HG02852 (cell line): ENCODE data around the gene DHPS.
"Not testable (repeated sequence)": the region's sequence is repeated elsewhere in the genome, so short reads cannot be mapped to it uniquely, and the experiment has no call there.

Experiments
- ATAC-seq: cut with Tn5 transposase; IDR thresholded peaks from one replicate; pipeline ENCODE4 v1.9.1; 2021; ENCODE audit warnings: mild to moderate bottlenecking, moderate library complexity; ENCODE audit not compliant: unreplicated experiment

Gene DHPS

DNA sequence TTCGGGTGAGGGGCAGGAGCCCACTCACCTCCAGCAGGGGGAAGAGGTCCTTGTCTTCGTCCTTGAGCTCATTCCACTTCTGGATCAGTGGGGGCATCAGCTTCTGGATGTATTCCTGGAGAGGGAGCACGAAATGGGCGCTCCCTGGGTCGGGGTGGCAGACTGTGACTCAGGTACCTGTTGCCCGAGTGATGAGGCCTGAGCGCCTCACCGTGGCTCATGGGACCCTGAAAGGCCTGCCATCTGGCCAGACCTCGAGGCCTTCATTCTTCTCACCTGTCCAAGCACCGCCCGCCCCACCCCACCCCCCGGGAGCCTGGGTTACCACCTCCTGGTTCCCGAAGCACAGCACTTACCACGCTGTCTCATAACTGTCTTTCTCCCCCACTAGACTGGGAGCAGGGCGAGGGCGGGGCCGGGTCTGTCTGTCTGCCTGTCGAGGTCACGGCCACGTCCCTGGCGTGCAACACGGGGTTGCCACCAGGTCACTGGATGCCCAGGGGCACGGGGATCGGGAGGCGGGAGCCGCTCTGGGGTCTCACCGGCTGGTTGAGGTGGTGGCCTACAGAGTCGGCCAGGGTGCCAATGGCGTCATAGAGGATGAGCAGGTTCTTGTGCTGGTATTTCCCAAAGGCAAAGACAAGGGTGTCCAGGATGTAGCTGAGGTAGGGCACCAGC, 24.1 kb upstream of the DHPS start:
- ATAC-seq = no peak

DNA sequence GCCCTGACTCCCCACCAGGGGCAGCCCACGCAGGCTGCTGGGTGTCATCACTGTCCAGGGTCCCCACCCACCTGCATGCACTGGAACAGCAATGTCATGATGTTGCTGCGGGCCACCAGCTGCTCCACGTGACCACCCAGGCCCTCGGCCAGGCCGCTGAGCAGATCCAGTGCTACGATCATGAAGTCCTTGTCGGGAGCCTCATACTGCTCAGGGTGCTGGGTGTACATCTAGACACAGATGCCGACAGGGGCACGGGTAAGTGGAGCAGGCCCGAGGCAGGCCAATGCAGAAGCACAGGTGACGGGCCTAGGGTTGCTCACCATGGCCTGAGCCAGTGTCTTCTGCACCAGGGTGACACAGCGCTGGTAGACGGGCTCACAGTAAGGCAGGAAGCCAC, 23.5 kb upstream of the DHPS start:
- ATAC-seq = no peak

DNA sequence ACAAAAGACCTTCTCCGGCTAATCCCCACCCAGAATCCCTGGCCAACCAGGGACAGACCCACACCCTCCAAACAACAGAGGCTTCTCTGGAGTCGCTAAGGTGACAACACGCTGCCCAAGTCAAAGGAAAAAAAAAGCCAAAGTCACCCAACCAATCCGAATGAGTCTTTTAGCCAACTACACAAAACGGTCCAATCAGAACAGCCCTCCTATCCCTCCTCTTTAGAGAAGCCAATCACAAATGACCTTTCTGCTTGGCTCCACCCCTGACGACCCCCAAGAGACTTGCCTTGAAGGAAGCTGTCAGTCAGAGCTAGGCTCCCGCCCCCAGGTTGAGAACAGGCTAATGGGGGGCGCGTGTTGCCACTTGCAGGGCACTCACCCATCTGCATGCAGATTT, 21.4 kb upstream of the DHPS start:
- ATAC-seq = no peak

DNA sequence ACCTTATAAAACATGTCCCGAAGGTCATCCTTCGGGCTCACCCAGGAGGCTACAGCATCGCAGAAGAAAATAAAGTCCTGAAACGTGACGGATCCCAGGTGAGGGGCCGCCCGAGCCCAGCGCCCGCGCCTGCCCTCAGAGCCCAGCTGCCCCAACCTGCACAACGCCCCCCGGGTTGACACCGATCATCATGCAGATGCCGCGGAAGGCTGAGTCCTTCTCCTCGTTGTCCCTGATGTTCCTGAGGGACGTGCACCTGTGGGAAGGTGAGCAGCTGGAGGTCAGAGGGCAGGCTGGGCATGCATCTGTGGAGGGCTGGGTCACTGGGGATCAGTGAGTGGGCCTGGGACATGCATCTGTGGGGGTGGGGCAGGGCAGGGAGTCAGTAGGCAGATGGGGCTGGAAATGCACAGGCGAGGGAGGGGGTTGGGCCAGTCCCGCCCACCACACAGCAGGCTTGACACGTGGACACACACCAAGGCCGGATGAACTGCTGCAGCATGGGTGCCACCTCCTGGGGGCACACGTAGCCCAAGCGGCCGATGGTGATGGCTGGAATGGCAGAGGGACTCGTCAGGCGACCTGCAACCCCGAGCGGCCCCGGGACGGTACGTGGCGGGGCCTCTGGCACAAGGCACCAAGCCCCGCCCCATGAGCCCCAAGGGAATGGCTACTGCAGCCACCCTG, 20.1 kb upstream of the DHPS start:
- ATAC-seq = no peak

DNA sequence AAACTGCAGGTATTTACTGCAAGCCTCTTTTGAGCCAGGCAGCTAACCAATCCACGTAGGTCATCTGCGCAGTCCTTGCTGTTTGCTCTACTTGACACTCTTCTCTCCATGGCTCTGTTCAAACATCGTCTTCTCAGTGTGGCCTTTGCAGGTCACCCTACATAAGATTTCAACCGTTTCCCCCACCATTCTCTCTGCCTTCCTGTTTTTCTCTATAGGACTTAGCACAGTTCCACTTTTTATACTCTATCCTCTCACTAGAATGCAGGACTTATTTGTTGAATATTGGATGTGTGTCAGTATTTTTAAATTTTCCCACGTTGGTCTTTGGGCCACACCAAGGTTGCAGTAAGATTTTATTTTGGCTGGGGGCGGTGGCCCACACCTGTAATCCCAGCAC, 16.5 kb upstream of the DHPS start:
- no peak for ATAC-seq

DNA sequence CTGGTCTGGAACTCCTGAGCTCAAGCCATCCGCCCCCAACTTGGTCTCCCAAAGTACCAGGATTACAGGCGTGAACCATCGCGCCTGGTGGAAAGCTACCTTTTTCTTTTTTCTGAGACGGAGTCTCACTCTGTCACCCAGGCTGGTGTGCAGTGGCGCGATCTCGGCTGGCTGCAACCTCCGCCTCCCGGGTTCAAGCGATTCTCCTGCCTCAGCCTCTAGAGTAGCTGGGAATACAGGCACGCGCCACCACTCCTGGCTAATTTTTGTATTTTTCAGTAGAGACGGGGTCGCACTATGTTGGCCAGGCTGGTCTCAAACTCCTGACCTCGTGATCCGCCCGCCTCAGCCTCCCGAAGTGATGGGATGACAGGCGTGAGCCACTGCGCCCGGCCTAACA, 15.7 kb upstream of the DHPS start:
- not testable (repeated sequence) for ATAC-seq

DNA sequence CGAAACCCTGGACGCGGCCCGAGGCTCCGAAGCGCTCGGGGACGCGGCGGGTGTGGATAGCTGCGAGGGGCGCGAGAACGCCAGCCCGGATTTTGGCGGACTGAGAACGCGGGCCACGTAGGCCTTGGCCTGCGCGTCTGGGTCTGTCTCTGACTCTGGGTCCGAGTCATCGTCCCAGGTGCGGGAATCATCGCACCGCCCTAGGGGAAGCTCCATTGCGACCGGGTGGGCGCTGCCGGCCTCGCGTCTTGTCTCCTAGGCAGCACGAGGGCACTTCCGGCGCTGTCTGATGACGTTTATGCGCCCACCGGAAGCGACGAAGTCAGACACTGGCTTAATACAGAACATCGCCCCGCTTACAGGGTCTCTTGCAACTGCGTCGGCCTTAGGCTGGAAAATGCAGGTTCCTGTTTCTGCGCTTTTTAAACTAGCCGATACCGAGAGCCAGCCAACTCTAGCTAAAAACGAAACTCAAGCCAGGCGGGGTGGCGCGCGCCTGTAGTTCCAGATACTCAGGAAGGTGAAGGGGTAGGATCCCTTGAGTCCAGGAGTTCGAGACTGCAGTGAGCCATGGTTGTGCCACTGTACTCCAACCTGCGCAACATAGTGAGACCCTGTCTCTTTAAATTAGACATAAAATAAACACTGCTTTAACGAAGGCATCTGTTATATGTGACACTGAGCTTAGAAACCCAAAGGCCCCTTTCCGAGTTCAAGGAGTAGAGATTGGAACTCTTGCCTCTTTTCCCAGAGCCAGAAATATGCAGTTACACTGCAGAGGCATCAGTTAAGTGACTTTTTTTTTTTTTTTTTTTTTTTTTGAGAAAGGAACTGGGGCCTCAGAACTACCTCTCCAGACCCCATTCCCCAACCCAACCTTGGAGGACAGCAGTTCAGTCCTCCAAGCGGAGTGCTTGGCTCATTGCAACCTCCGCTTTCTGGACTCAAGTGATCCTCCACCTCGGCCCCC, 15.0 kb upstream of the DHPS start, which contains the start of gene FBXW9:
Gene FBXW9 (minus strand): TSS at position 266 of the 970 bp plus-strand sequence. CDS start 50 bp downstream, at position 216.
- peak; percentile 71 for ATAC-seq

DNA sequence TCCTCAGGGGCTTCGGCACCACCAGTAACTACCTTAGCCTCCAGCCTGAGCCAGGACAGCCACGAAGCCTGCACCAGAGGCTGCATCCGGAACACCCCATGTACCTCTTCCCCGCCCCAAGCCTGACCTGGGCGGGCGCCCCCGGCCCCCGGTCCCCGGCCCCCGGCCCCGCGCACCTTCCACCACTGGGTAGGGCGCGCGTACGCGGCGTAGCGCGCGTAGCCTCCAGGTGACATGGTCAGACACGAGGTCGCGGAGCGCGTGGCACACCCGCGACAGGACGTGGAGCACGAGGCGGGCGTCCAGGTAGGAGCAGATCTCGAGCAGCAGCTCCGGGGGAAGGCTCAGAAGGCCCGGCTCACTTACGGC, 14.3 kb upstream of the DHPS start:
- ATAC-seq = peak; percentile 34

DNA sequence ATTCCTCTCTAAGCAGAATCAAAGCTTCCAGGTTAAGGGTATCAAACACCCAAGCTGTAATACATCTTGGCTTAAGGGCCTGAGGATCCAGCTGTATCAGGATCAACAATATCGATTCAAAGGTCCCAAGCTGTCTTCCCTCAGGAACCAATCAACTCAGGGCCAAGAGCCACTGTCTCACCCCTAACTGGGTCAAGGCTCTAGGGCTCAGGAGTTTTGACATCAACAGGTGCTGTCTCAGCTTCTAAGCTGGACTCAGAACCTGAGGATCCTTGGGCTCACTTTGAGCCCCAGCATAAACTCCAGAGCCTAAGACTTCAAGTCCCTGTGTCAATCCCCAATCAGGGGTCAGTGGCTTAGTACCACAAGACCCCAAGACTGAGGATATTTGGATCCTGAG, 13.8 kb upstream of the DHPS start:
- ATAC-seq = no peak

DNA sequence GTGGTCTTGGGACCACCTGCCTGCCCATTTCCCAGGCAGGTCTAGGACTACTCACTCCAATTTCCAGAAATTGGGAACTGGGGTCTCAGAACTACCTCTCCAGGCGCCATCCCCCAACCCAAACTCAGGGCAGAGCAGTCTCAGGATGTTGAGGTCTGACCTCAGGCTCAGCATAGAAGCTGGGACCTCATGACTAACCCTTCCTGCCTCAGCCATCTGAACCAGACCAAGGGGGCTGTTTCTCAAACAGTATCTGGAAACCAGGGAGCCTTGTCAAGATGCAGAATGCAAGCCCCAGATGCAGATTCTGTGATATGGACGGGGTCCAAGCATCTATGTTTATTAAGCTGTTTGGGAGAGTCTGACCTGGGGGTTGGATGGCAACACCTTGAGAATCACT, 13.4 kb upstream of the DHPS start:
- ATAC-seq = no peak

DNA sequence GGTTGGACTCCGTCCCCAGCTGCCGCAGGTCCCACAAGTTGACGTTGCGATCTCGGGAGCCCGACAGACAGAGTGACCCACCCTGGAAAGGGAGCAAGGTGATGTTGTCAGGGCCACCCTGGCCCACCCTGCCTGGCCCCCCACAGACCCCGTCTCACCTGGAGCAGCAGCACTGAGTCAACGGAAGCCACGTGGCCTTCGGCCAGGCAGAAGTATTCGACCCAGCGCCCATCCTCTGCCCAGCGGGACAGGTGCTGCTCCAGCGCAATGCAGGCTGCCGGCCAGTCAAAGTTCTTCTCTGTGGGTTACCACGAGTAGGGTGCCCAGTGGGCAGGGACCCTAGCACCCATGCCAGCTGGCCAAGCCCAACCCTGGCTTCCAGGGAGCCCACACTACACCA, 13.0 kb upstream of the DHPS start:
- no peak for ATAC-seq

DNA sequence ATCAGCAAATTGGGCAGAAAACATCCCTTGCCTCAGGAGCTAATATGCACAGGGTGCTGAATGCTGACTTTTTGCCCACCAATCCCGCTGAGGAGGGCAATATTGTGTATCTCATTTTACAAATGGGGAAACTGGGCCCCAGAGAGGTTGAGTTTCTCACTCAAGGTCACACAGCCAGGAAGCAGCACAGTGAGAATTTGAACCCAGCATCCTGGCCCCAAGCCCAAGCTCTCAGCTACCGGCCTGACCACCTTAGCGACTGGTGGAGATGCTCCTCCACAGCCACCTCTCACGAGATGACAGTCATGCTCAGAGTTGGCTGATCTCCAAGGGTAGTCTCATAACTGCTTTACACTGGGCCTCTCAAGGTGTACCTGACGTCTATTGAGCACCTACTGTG, 11.3 kb upstream of the DHPS start:
- no peak for ATAC-seq

DNA sequence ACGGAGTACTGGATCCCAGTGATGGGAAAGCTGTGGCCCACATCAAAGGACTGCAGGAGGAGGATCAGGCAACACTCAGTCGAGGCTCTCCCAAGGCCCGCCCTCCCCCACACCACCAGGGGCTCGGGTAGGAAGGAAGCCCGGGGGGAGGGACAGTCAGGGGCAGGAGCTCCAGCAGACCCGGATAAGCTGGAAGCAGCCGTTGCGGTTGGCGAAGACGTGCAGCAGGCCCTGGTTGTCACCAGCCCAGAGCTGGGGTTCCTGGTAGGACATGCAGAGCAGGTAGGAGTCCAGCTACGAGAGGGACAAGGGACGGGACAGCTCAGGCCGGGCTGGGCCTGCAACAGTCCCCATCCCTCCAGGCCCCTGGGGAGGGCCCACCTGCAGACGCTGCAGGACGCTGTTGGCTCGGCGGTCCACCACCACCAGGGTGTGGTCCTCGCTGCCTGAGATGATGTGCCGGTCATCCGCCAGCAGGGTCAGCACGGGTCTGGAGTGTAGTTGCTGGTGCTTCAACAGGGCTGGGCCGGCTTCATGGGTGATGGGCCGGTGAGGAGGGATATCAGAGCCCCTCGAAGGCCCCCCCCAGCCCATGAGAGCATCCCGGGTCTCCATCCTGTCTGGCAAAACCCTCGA, 8.0 kb upstream of the DHPS start:
- no peak for ATAC-seq

DNA sequence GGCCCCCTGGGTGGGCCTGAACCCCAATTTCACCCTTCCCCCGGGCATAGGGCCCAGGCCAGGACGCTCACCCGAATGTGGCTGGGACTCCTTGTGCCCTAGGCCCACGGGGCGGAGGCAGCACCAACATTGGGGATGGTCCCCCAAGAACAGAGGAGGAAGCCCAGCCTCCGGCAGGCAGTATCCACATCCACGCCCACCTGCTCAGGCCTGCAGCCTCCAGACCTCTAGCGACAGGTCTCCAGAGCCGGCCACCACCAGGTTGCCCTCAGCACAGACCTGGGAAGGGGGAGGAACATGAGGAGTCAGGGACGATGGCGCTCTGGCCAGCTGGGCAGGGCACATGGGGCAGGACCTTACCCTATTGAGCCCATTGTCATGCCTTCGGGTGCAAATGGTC, 7.3 kb upstream of the DHPS start:
- ATAC-seq = no peak

DNA sequence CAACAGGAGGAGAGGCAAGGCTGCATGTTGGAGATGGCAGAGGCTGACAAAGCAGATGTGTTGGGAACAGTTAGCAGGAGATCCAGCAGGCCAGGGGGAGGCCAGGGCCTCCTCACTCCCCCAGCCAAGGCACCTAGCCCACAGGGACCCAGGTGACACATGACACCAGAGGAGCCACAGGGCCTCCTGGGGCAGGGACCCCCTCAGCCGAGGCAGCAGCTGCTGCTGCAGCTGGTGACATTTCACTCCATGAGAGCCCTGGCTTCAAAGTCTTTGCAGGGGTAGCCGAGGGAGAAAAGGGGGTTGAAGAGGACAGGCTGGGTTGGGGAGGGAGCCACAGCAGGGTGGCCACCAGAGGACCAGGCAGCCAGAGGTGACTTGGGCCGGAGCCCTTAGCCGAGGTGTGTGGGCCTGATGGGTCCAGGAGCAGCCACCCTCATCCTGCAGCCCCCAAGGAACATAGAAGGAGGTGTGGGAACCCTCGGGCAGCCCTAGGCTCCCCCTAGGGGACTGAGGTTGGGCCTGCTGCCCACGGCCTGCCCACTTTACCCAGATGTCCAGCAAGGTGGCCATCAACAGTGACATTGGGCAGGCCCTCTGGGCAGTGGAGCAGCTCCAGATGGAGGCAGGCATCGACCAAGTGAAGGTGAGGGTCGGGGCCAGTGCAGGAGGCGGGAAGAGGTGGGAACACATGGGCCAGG, 6.0 kb upstream of the DHPS start, which contains the start of gene GNG14:
Gene GNG14 (plus strand): TSS at position 503 of the 701 bp plus-strand sequence. CDS start 51 bp downstream, at position 554.
- no peak for ATAC-seq

DNA sequence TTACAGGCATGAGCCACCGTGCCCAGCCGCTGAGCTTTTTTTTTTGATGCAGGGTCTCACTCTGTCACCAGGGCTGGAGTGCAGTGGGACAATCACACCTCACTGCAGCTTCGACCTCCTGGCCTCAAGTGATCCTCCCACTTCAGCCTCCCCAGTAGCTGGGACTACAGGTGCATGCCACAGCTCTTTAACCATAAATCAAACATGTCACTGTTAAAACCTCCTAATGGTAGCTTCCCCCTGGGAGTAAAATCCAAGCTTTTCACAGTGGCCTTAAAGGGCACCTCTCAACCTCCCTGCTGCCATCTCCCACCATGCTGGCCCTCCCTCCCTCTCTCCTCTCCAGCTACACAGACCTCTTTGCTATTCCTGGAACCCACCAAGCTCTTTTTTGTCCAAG, 4.2 kb upstream of the DHPS start:
- no peak for ATAC-seq

DNA sequence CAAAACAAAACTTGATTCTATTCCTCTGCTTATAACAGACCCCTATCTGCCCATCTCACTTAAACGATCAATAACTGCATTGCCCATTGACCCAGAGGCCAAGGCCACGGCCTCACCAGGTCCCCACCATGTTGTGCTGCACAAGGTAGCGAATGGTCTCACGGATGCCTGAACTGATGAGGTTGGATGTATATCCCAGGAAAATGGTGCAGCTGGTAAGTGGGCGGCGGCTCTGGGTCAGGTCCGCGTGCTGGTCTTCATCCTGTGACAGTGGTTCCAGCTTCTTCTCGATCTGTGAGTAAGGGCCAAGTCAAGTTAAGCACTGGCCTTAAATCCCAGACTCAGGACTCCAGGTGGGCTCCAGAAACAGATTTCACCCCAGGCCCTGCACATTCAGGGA, 1.6 kb downstream of the DHPS start:
- no peak for ATAC-seq

DNA sequence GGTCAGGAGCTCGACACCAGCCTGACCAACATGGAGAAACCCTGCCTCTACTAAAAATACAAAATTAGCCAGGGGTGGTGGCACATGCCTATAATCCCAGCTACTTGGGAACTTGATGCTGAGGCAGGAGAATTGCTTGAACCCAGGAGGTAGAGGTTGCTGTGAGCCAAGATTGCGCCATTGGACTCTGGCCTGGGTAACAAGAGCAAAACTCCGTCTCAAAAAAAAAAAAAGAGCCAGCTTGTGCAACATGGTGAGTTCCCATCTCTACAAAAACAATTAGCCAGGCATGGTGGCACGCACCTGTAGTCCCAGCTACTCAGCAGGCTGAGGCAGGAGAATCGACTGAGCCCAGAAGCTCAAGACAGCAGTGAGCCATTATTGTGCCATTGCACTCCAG, 3.6 kb downstream of the DHPS start:
- ATAC-seq = not testable (repeated sequence)

DNA sequence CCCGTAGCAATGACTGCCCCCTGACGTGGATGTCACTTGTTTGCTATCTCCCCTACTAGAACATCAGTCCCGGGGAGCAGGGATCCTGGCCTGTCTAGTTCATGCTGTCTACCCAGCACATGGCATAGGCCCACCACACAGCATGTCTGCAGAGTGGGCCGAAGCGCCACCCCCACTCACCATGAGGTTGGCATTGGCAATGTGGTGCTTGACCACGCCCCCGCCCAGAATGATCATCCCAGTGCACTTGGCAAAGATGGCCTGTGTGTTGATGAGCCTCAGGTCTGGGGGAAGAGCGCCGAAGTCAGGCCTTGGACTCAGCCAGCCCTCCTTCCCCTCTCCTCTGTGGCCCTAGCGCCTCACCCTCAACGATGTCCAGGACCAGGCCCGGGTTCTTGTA, 4.8 kb downstream of the DHPS start:
- no peak for ATAC-seq

DNA sequence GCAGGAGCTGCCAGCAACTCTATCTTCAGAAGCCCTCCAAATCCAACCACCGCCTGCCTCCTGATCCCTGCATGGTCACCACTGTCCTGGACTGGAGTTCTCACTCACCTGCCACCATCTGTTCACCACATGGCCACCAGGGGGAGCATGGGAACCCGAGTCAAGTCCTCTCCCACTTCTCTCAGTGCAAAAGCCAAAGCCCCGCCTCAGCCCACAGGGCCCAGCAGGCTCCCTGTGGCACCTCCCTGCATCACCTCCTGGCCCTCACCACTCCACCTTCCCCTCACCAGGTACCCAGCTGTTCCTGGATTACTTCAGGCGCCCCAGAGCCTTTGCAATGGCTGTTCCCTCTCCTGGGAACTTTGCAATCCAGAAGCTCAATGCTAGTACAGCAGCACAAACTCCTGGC, 5.3 kb downstream of the DHPS start:
- no peak for ATAC-seq
